GM21447 (cell line): ENCODE results near the gene CCM2.
A peak's percentile ranks its signal among the peaks of the same experiment; 100 is the strongest.
"Not testable (repeated sequence)": the region's sequence is repeated elsewhere in the genome, so short reads cannot be mapped to it uniquely, and the experiment has no call there.

Experiments
- ATAC-seq: cut with Tn5 transposase; IDR thresholded peaks from one replicate; pipeline ENCODE4 v1.9.1; 2021; ENCODE audit not compliant: unreplicated experiment

CCM2 gene

GRCh38 chr7:44981035-44981706, 18.8 kb upstream of the CCM2 start:
- peak; percentile 1 for ATAC-seq

GRCh38 chr7:44982535-44982923, 17.5 kb upstream of the CCM2 start:
- ATAC-seq = no peak

- no peak for ATAC-seq
Measured at GRCh38 chr7:44982970-44983369, 17.0 kb upstream of the CCM2 start.

- ATAC-seq = no peak
Measured at GRCh38 chr7:44983742-44984477, 16.1 kb upstream of the CCM2 start.

GRCh38 chr7:44984478-44984758, 15.6 kb upstream of the CCM2 start:
- no peak for ATAC-seq

- no peak for ATAC-seq
Measured at GRCh38 chr7:44985033-44985695, 14.8 kb upstream of the CCM2 start.

- no peak for ATAC-seq
Measured at GRCh38 chr7:44985900-44986217, 14.1 kb upstream of the CCM2 start.

GRCh38 chr7:44986218-44987053, 13.6 kb upstream of the CCM2 start:
- ATAC-seq = peak; percentile 92

- no peak for ATAC-seq
Measured at GRCh38 chr7:44987457-44987856, 12.5 kb upstream of the CCM2 start.

GRCh38 chr7:44987996-44988395, 12.0 kb upstream of the CCM2 start:
- no peak for ATAC-seq

- ATAC-seq = no peak
Measured at GRCh38 chr7:44988701-44989100, 11.3 kb upstream of the CCM2 start.

GRCh38 chr7:44989132-44989531, 10.9 kb upstream of the CCM2 start:
- no peak for ATAC-seq

- no peak for ATAC-seq
Measured at GRCh38 chr7:44990109-44991023, 9.6 kb upstream of the CCM2 start.

GRCh38 chr7:44992004-44992795, 7.8 kb upstream of the CCM2 start:
- ATAC-seq = not testable (repeated sequence)

- ATAC-seq = no peak
Measured at GRCh38 chr7:44994877-44995554, 5.0 kb upstream of the CCM2 start.

- ATAC-seq = peak; percentile 19
Measured at GRCh38 chr7:44995555-44996493, 4.2 kb upstream of the CCM2 start.

GRCh38 chr7:44998153-44998871, 1.7 kb upstream of the CCM2 start:
- ATAC-seq = no peak
